ENCODE data around the gene MRPL28. TPM values are rescaled to one million over a fixed set of nuclear protein-coding genes. Genes with fewer than 3 reads are reported as not detected.
A peak's percentile ranks its signal among the peaks of the same experiment; 100 is the strongest.

The MRPL28 gene
- total RNA-seq, 1 donor: 55.4 TPM

DNA sequence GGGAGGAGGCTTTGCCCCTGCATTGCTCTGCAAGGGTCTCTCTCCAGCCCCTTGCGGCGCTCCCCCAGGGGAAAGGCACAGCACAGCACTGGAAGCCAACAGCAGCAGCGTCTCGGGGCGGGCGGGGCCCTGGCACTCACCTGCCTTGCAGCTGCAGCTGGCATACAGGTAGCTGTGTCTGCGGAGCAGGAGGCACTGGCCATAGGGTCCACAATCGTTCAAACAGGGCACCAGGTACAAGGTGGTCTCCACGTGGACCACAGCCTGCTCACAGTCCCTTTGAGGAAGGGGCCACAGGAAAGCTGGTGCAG is 4.2 kb upstream of the MRPL28 start:
- peaks cover 11% of the 10 kb centered on the region for H4K20me1 ChIP-seq (ENCODE audit: insufficient read depth, low read length)
- peaks cover 4% of the 10 kb centered on the region for H3K4me1 ChIP-seq (ENCODE audit: insufficient read depth, low read length)

DNA sequence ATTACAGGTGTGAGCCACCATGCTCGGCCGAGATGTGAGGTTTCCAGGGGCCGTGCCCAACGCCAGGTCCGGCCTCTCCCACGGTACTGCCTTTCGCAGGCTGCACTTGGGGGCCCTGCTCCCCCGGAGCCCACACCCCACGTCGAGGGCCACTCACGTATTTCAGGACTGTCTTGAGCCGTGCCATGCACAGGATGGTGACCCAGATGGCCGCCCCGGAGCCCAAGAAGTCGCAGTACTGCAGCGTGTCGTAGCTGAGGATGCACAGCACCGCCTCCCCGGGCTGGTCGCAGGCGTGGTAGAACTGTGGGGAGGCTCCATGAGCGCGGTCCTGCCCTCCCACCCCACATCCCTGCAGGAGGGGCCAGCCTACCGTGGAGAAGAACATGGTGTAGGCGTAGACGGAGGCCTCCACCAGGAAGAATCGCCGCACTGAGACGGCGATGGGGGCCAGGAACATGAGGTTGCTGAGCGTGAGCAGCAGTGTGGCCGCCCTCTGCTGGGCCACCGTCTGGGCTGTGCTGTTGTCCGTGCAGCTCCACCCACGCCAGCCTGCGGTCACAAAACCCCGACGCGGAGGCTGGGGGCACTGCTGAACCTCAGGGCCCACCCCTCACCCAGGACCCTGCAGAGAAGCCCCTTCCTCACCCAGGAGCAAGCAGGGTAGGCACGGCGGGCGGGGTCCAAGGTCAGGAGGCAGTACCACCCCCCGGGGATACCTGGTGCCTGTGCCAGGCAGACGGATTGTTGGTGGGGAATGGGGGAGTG is 3.7 kb upstream of the MRPL28 start:
- H2AFZ ChIP-seq (ENCODE audit: low read length): no peak overlapping the region
- H3K27me3 ChIP-seq (ENCODE audit: insufficient read depth, low read length): no peaks in the 10 kb centered on the region
- TF ChIP-seq, protein P1, sequence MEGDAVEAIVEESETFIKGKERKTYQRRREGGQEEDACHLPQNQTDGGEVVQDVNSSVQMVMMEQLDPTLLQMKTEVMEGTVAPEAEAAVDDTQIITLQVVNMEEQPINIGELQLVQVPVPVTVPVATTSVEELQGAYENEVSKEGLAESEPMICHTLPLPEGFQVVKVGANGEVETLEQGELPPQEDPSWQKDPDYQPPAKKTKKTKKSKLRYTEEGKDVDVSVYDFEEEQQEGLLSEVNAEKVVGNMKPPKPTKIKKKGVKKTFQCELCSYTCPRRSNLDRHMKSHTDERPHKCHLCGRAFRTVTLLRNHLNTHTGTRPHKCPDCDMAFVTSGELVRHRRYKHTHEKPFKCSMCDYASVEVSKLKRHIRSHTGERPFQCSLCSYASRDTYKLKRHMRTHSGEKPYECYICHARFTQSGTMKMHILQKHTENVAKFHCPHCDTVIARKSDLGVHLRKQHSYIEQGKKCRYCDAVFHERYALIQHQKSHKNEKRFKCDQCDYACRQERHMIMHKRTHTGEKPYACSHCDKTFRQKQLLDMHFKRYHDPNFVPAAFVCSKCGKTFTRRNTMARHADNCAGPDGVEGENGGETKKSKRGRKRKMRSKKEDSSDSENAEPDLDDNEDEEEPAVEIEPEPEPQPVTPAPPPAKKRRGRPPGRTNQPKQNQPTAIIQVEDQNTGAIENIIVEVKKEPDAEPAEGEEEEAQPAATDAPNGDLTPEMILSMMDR (IDR thresholded peaks at IDR 0.05; ENCODE audit: extremely low read depth, low read depth, low read length): no peak
- no peak overlapping the region for H3K4me3 ChIP-seq (ENCODE audit: insufficient read depth, low read length)
- H3K4me2 ChIP-seq (ENCODE audit: insufficient read depth, low read length): no peak overlapping the region
- no peak for DNase-seq (ENCODE audit: insufficient read length, low spot score, missing footprints)
- H3K36me3 ChIP-seq (ENCODE audit: insufficient read depth, low read length): peaks cover 27% of the 10 kb centered on the region
- H3K4me1 ChIP-seq (ENCODE audit: insufficient read depth, low read length): peaks cover 7% of the 10 kb centered on the region
- no peaks in the 10 kb centered on the region for H3K9me3 ChIP-seq (ENCODE audit: low read depth, low read length)
- H3K79me2 ChIP-seq (ENCODE audit: insufficient read depth, low read length): peaks cover 7% of the 10 kb centered on the region
- H4K20me1 ChIP-seq (ENCODE audit: insufficient read depth, low read length): peaks cover 7% of the 10 kb centered on the region
- H3K27ac ChIP-seq (ENCODE audit: low read depth, low read length): no peak overlapping the region

More for the DNA sequence above, 4.2 kb upstream of the MRPL28 start:
- no peak overlapping the region for H3K27ac ChIP-seq (ENCODE audit: low read depth, low read length)
- H3K4me3 ChIP-seq (ENCODE audit: insufficient read depth, low read length): no peak overlapping the region
- no peak overlapping the region for H3K4me2 ChIP-seq (ENCODE audit: insufficient read depth, low read length)
- no peak for DNase-seq (ENCODE audit: insufficient read length, low spot score, missing footprints)
- H3K27me3 ChIP-seq (ENCODE audit: insufficient read depth, low read length): no peaks in the 10 kb centered on the region
- TF ChIP-seq, protein P1 (IDR thresholded peaks at IDR 0.05; ENCODE audit: extremely low read depth, low read depth, low read length): no peak
- no peaks in the 10 kb centered on the region for H3K9me3 ChIP-seq (ENCODE audit: low read depth, low read length)
- H3K36me3 ChIP-seq (ENCODE audit: insufficient read depth, low read length): peaks cover 27% of the 10 kb centered on the region
- H2AFZ ChIP-seq (ENCODE audit: low read length): no peak overlapping the region
- peaks cover 12% of the 10 kb centered on the region for H3K79me2 ChIP-seq (ENCODE audit: insufficient read depth, low read length)

DNA sequence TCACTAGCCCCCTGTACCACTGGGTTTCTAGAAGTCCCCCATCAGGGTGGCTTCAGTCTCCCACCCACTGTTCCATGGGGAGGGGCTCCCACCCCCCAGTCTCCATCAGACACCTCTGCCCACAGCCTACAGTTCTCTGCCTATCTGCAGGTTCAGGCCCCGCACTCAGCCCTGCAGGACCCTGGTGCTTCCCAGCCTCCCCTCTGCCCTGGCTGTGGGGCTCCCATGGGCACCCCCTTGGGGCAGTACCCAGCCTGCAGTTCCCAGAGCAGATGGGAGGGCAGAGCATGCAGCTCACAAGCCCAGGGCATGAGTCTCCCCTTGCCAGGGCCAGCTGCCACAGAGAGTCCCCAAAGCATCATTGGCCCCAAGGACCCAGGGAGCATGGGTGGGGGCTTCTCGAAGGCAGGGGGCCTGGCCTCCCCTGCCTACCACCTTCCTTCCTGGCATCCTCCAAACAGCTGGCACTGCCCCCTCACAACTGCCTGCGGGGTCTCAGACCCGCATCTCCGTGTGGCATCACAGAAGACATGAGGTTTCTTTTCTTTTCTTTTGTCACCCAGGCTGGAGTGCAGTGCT is 2.8 kb upstream of the MRPL28 start:
- Histone ChIP-seq H3K36me3 (ENCODE audit: insufficient read depth, low read length) (peaks cover 35% of the 10 kb centered on the region), H3K9me3 (ENCODE audit: low read depth, low read length) (no peaks in the 10 kb centered on the region), H3K4me3 (ENCODE audit: insufficient read depth, low read length) (no peak overlapping the region), H3K27ac (ENCODE audit: low read depth, low read length) (no peak overlapping the region), H3K4me2 (ENCODE audit: insufficient read depth, low read length) (no peak overlapping the region), H3K4me1 (ENCODE audit: insufficient read depth, low read length) (peaks cover 7% of the 10 kb centered on the region), H3K79me2 (ENCODE audit: insufficient read depth, low read length) (no peaks in the 10 kb centered on the region), H3K27me3 (ENCODE audit: insufficient read depth, low read length) (no peaks in the 10 kb centered on the region), H4K20me1 (ENCODE audit: insufficient read depth, low read length) (no peaks in the 10 kb centered on the region), H2AFZ (ENCODE audit: low read length) (no peak overlapping the region)
- peak; percentile 46 for DNase-seq (ENCODE audit: insufficient read length, low spot score, missing footprints)
- TF ChIP-seq, protein P1 (IDR thresholded peaks at IDR 0.05; ENCODE audit: extremely low read depth, low read depth, low read length): no peak

DNA sequence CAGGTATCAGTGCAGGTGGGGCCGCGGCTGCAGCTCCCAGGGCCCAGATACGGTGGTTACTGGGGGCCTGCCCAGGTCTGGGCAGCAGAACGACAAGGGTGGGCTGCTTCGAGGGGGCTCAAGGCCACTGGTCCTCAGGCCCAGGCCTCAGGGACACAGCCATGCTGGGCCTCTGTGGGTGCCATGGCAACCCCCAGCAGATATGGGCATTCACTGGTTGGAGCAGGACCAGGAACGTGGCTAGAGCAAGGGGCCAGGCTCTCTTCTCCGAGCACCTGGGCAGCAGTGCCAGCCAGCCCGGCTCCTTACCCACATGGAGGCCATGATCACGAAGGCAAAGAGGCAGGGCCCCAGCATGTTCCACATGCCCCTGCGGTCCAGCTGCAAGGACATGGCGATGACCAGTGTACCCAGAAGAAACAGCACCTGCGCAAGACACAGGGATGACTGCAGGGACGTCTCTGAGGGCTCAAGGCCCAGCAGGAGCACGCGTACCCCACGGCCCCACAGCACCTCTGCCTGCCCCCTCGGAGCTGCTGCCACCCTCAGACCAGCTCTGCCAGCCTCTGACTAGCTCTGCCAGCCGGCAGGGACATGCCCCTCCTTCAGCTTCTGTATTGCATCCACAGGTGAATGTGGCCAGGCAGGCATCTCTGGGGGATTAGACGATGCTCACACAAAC is 2.1 kb upstream of the MRPL28 start:
- peaks cover 7% of the 10 kb centered on the region for H3K4me1 ChIP-seq (ENCODE audit: insufficient read depth, low read length)
- no peak overlapping the region for H3K4me2 ChIP-seq (ENCODE audit: insufficient read depth, low read length)
- no peaks in the 10 kb centered on the region for H3K9me3 ChIP-seq (ENCODE audit: low read depth, low read length)
- H3K79me2 ChIP-seq (ENCODE audit: insufficient read depth, low read length): no peaks in the 10 kb centered on the region
- H2AFZ ChIP-seq (ENCODE audit: low read length): no peak overlapping the region
- peaks cover 42% of the 10 kb centered on the region for H3K36me3 ChIP-seq (ENCODE audit: insufficient read depth, low read length)
- H4K20me1 ChIP-seq (ENCODE audit: insufficient read depth, low read length): no peaks in the 10 kb centered on the region
- TF ChIP-seq, protein P1 (IDR thresholded peaks at IDR 0.05; ENCODE audit: extremely low read depth, low read depth, low read length): no peak
- no peak overlapping the region for H3K4me3 ChIP-seq (ENCODE audit: insufficient read depth, low read length)
- no peak overlapping the region for H3K27ac ChIP-seq (ENCODE audit: low read depth, low read length)
- no peaks in the 10 kb centered on the region for H3K27me3 ChIP-seq (ENCODE audit: insufficient read depth, low read length)
- DNase-seq (ENCODE audit: insufficient read length, low spot score, missing footprints): peak; percentile 13

Measured in osteoblast (primary cell).